Medulla oblongata (tissue), 1 donor: ENCODE data around the gene TSPAN9.

Experiments used
- DNase-seq: peaks from one replicate; pipeline ENCODE4 v3.0.0-alpha.2; 2015; ENCODE audit errors: extremely low spot score

The TSPAN9 gene

DNA sequence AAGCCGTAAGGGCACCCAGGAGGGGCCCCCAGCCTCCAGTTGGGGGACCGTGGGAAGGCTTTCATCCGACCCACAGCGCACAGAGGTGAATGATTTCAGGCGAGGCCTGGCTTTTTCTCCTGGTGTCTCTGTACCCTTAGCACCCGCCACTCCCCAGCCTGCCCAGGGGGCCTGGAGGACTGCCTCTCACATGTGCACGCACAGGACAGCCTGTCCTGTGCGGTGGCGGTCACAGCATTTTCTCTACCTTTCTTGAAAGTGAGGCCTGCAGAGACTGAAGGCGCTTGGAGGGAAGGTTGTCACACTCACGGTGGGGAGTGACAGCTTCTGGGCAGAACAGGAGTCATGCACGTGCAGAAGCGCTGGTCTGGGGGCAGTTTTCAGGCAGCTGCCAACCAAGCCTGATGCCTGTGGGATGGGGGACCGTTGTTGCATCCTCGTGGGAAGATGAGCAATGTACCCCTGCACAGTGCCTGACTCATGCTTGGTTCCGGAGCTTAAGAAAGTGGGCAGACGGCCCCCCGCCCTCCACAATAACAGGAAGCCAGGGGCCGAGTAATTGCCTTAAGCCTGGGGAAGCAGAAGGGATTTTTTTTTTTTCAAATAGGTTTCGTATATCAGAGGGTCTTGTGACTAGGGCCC, 148.1 kb downstream of the TSPAN9 start:
- no peak for DNase-seq

- no peak for DNase-seq
Observed at GRCh38 chr12:3225796-3226180, 148.6 kb downstream of the TSPAN9 start.

- DNase-seq: no peak
Observed at GRCh38 chr12:3226264-3226663, 149.1 kb downstream of the TSPAN9 start.

DNA sequence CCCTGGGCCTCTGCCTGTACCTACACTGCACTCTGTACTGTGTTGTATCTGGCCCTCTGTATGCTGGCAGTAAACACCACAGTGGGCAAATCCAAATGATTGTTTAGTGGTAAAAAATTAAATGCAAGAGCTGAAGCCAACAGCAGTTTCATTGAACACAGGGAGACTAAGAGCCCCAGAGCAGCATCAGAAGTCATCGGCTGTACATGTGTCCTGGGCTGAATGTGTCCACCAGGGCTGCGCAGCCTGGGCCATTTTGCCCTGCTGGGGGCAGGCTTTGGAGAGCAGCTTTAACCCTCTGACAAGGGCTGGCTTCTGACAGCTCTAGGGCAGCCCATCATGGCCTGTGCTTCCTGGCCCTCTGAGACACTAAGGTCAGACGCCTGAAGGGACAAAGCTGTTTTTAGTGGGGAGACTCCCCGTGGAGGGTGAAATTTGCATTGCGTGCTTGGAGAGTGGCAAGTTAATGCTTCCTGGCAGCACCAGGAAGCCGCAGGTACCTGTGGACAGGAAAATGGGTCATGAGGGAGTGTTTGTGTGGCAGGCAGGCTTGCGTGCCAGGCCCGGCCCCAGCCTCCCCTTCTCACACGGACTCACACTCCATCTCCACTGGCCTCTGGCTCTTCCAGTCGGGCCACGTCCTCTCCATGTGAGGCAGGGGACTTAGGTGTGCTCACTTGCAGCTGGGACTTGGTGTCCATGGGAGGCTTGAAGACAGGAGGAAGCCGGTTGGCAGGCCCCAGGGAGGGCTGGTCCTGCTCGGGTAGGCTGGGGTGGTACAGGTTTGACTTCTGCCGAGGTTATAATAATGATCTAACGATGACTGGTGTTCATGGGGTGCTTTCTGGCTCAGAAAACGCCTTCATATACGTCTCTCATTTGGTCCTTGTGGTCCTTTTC, 150.1 kb downstream of the TSPAN9 start:
- no peak for DNase-seq

DNA sequence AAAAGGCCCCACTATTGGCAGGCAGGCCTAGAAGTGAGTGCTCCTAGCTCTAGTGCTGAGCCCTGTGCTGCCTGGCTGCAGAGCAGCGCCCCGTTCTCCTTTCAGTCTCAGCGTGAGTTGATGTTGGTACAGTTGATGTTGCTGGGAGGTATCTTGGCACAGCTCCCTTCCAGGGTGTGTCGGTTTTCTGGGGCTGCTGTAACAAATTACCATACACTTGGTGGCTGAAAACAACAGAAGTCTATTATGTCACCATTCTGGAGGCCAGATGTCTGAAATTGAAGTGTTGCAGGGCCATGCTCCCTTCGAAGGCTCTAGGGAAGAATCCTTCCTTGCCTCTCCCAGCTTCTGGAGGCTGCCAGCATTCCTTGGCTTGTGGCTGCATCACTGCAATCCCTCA, 151.4 kb downstream of the TSPAN9 start:
- DNase-seq: no peak

DNA sequence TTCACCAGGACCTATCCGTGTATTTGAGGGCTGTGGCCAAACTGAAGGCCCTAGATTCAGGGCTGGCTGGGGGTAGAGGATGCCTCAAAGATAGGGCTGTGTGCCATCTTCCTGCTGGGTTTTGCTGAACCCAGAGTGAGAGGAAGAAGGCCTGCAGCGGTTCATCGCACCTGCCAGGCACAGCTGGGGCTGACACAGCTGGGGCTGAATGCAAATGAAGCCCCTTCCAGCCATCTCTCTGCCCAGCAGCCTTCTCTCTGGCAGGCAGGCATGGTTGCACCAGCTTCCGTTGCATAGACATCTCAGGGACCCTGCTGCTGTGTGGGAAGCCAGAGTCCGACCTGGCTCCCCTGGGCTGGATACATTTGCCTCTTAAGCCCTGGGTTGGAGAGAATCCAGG, 152.4 kb downstream of the TSPAN9 start:
- DNase-seq: no peak

DNA sequence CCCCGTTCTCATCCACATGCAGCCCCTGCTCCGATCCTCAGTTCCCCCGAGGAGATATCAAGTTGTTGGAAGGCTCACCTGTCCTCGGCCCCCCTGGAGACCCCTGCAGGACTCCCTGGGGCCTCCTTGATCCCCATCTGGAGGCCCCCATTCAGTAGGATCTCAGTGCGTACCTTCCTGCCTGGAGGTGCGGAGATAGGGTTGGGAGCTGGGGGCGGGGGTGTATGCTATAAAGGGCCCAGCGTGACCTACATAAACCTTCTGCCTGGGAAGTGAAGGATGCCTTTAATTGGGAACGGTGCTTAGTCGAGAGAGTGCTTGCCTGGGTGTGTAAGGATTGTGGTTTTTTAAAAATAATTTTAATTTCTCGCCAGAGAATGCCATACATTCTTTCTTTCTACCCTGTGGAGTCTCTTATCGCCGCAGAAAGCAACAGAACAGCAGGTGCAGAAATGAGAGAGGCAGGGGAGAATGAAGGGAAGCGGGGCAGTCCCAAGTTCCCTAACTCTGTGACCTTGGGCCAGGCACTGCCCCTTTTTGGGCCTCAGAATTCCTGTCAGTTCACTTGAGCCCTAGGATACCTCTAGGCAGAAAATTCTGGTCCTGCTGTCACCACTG, 153.7 kb downstream of the TSPAN9 start:
- no peak for DNase-seq

DNA sequence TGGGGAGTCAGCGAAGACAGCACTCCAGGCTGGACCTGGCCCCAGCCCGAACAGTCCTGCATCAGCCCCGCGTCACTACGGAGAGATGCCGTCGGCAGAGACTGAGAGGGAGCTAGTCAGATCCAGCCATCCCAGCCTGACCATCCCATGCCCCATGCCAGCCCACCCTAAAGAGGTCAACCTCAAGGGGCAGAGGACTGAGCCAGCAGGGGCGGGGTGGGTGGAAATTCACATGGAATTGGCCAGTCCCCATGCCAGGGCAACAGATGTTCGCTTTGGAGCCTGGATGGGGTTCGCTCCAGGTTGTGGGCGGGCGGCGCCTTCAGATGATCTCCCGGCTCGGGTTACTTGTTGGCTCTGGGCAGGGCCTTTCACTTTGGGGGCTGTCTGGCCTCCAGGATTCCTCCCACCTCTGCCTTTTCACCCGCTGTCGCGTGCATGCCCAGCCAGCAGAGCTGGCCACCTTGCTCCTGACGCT, 154.3 kb downstream of the TSPAN9 start:
- DNase-seq: no peak

DNA sequence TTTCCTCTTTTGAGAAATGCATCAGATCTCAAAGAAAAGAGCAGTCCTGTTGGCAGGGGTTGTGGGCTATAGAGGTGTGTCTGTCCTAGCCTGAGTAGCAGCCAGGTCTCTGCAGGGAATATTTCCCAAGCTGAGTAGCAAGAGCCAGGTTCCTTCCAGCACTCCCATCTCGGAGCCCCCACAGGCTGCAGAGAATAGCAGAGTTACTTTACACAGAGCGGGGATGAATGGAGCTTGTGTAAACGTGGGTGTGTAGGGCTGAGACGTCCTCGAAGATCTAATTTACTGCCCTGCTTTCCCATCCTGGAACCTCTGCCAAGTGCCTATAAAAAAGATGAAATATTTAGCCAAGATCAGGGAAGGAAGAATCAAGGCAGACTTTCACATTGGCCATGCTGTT, 156.6 kb downstream of the TSPAN9 start:
- DNase-seq: no peak

GRCh38 chr12:3236345-3237187, 159.4 kb downstream of the TSPAN9 start:
- DNase-seq: no peak

DNA sequence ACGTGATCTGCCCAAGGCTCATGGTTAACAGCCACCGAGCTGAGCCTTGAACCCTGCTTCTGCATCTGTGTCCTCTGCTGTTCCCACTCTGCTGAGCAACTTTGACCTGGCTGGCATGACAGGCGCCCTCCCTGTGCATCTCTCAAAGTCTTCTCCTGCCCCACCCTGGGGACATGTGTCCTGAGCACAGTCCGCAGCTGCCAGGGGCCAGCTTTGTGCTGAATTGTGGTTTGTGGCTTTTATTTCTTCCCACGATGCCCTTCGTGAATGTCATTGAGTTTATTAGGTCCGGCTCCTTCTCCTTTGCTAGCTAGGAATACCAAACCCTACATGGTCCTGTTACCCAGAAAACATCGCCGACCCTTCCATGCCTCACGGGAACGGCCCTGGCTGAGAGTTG, 161.0 kb downstream of the TSPAN9 start:
- DNase-seq: no peak

GRCh38 chr12:3241621-3242020, 164.4 kb downstream of the TSPAN9 start:
- no peak for DNase-seq

- DNase-seq: no peak
Observed at GRCh38 chr12:3242199-3242863, 165.2 kb downstream of the TSPAN9 start.

- no peak for DNase-seq
Observed at GRCh38 chr12:3243376-3244084, 166.4 kb downstream of the TSPAN9 start.

GRCh38 chr12:3244219-3244750, 167.1 kb downstream of the TSPAN9 start:
- no peak for DNase-seq

- DNase-seq: no peak
Observed at GRCh38 chr12:3246253-3246652, 169.1 kb downstream of the TSPAN9 start.

DNA sequence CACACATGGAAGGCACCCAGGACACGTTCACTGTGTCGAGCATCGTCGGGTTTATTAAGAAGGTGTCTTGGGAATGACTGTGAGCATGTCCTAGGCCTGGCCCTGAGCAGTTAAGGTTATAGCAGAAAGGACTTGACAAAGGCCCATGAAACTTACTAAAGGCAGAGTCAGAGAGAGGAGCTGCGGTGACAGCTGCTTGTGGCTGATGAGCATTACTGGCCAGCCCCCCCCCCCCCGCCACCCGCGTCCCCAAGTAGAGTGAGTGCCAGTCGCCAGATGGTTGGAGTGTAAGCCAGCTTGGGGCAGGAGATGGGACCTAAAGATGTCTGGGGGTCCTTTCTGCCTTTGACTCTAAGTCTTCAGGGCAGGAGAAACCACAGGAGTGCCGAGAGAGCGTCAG, 169.9 kb downstream of the TSPAN9 start:
- DNase-seq: no peak

DNA sequence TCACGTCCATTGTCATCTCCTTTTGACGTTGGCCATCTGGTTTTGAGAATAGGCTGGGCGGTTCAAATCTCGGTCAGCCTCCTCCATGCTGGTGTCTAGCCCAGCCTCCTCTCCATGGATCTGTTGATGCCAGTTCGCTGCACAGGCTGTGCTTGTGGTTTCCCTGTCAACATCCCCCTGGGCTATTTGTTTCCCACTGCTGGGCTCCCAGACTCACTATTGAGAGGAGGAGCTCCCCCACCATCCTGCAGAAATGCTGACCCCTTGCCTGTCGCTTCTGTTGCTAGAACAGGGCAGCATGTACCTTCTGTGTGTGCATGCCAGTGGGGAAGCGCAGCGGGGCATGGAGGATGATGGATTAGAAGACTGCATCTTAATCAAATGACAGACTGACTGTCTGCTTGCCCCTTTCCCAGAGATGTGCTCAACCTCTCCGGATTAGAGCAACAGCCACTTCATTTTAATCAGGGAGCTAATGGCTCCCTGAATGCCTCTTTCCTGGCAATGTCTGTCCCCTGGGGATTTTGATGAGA, 170.5 kb downstream of the TSPAN9 start:
- DNase-seq: no peak

DNA sequence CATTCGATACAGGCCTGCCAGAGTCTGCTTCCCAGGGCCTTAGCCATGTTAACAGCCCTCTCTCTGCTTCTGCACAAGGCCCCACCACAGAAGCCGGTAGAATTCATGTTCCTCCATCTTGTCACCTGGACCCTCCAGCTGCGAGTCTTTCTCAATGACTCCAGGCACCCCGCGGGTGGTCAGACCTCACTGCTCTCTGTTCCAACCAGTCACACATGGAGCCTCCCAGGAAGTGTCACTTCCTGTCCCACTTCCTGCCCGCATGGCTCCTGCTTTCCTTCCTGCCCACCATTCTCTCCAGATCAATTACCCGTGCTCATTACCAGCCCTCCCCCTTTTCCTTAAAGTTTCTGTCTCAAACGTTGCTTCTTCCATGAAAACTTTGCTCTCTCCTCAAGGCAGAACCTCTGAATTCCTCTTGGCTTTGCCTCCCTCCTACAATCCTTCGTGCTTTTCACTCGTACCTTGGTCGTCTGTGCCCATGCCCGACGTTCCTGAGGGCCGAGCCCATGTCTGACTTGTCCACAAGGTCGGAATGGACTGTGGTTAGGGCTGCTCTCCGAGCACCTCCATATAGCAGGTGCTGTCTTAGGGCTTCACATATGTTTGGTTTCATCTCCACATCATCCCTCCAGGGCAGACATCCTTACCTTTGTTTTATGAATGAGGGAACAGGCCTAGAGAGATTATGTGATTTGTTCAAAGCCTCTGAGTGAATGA, 172.1 kb downstream of the TSPAN9 start:
- DNase-seq: no peak
